A673 (cell line): ENCODE data around the gene APLNR. TPM values are rescaled to one million over a fixed set of nuclear protein-coding genes. Genes with fewer than 3 reads are reported as not detected.

Experiments
- BruUV-seq: library from RNA; stranded (reverse); fragments of 400-500 nt; replicated peaks from 2 replicates; lab custom pipeline; 2021; lab: Mats Ljungman, UMichigan
- CTCF ChIA-PET: fragments of 300-600 bp; sonication (Branson Sonifier 250); formaldehyde crosslinking; loops from one replicate; lab custom pipeline; 2022; ENCODE audit warnings: antibody characterized with exemption; lab: Charles Lee
- POLR2A ChIA-PET: fragments of 300-600 bp; sonication (Branson Sonifier 250); formaldehyde crosslinking; loops from one replicate; lab custom pipeline; 2022; ENCODE audit warnings: antibody characterized with exemption; ENCODE audit not compliant: low non-redundant PET; lab: Charles Lee
- DNase-seq: peaks from one replicate; pipeline ENCODE4 v3.0.0-alpha.2; 2015; ENCODE audit warnings: low spot score
- H3K27ac ChIP-seq: fragments of 200-600 bp; sonication (generic); 2 replicates; pipeline ENCODE4 v1.5.1; 2016; ENCODE audit warnings: mixed run types, low read depth, mild to moderate bottlenecking, mixed read lengths, antibody characterized with exemption, low read length; ENCODE audit not compliant: poor library complexity, severe bottlenecking
- H3K27me3 ChIP-seq: fragments of 200-600 bp; sonication (generic); replicated peaks from 2 replicates; pipeline ENCODE4 v1.6.1; 2017; ENCODE audit warnings: mixed run types, low read depth, mild to moderate bottlenecking, mixed read lengths, antibody characterized with exemption, low read length; ENCODE audit not compliant: insufficient read depth, poor library complexity
- H3K36me3 ChIP-seq: fragments of 200-600 bp; sonication (generic); 2 replicates; pipeline ENCODE4 v1.6.1; 2016; ENCODE audit warnings: mixed run types, mild to moderate bottlenecking, mixed read lengths, antibody characterized with exemption, low read length; ENCODE audit not compliant: insufficient read depth, poor library complexity, severe bottlenecking
- H3K4me1 ChIP-seq: fragments of 200-600 bp; sonication (generic); 2 replicates; pipeline ENCODE4 v1.6.1; 2017; ENCODE audit warnings: mixed run types, mild to moderate bottlenecking, mixed read lengths, antibody characterized with exemption, low read length; ENCODE audit not compliant: insufficient read depth, poor library complexity, severe bottlenecking
- H3K4me3 ChIP-seq: fragments of 200-600 bp; sonication (generic); 2 replicates; pipeline ENCODE4 v1.5.1; 2016; ENCODE audit warnings: low read depth, mixed run types, mild to moderate bottlenecking, mixed read lengths, low read length; ENCODE audit not compliant: poor library complexity, severe bottlenecking
- H3K9me3 ChIP-seq: fragments of 200-600 bp; sonication (generic); 2 replicates; pipeline ENCODE4 v1.6.1; 2016; ENCODE audit warnings: mixed run types, low read depth, mild to moderate bottlenecking, mixed read lengths, antibody characterized with exemption, low read length; ENCODE audit not compliant: poor library complexity, severe bottlenecking
- EZH2 ChIP-seq: fragments of 200-600 bp; sonication (generic); IDR thresholded peaks from 2 replicates; pipeline ENCODE4 v1.6.1; 2017; ENCODE audit warnings: borderline replicate concordance, low read depth, mild to moderate bottlenecking, mixed read lengths, antibody characterized with exemption, low read length; ENCODE audit not compliant: poor library complexity, severe bottlenecking
- intact Hi-C: fragments of 100-400 bp; cut with micrococcal nuclease; formaldehyde crosslinking; loops from one replicate; pipeline ENCODE4 v1.10.0; 2022; ENCODE audit not compliant: unreplicated experiment
- total RNA-seq: library from RNA; stranded (reverse); gene quantifications from 2 replicates; pipeline ENCODE4 v1.2.3, GENCODE V29; 2021
- TF ChIP-seq, protein P1 (sequence below): fragments of 300-800, 200-600 bp; sonication (generic); conservative IDR thresholded peaks from 2 replicates; pipeline ENCODE4 v1.5.1; 2017; ENCODE audit warnings: low read depth, mild to moderate bottlenecking, antibody characterized with exemption, low read length, moderate library complexity, mixed read lengths

Gene APLNR
- total RNA-seq, 1 experiment from 2014 or later: 0.67 TPM

- Histone ChIP-seq H3K36me3 (no peaks in the 10 kb centered on the region), H3K4me1 (no peaks in the 10 kb centered on the region), H3K4me3 (no peak overlapping the region), H3K9me3 (no peaks in the 10 kb centered on the region), H3K27ac (no peak overlapping the region), H3K27me3 (no peaks in the 10 kb centered on the region)
- ChIA-PET CTCF (interaction anchor here (0.8 to 2.9 kb wide), 10 partner anchors 8 to 408 kb away, joined by 3 to 90 read pairs (median 7); no protein-coding TSS in a partner anchor), POLR2A (interaction anchor here (0.6 kb wide), 1 partner anchor 54 kb away, joined by 5 read pairs; no protein-coding TSS in a partner anchor)
- intact Hi-C loops: loop anchor here (1.0 kb wide), 4 partner anchors 118 to 408 kb away; no protein-coding TSS in a partner anchor
- peak; percentile 71 for DNase-seq
- TF ChIP-seq EZH2: no peak
- TF ChIP-seq, protein P1, sequence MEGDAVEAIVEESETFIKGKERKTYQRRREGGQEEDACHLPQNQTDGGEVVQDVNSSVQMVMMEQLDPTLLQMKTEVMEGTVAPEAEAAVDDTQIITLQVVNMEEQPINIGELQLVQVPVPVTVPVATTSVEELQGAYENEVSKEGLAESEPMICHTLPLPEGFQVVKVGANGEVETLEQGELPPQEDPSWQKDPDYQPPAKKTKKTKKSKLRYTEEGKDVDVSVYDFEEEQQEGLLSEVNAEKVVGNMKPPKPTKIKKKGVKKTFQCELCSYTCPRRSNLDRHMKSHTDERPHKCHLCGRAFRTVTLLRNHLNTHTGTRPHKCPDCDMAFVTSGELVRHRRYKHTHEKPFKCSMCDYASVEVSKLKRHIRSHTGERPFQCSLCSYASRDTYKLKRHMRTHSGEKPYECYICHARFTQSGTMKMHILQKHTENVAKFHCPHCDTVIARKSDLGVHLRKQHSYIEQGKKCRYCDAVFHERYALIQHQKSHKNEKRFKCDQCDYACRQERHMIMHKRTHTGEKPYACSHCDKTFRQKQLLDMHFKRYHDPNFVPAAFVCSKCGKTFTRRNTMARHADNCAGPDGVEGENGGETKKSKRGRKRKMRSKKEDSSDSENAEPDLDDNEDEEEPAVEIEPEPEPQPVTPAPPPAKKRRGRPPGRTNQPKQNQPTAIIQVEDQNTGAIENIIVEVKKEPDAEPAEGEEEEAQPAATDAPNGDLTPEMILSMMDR: peak; percentile 58
- BruUV-seq: no TSS peak
Measured at GRCh38 chr11:57248780-57249383, 11.8 kb upstream of the APLNR start.

DNA sequence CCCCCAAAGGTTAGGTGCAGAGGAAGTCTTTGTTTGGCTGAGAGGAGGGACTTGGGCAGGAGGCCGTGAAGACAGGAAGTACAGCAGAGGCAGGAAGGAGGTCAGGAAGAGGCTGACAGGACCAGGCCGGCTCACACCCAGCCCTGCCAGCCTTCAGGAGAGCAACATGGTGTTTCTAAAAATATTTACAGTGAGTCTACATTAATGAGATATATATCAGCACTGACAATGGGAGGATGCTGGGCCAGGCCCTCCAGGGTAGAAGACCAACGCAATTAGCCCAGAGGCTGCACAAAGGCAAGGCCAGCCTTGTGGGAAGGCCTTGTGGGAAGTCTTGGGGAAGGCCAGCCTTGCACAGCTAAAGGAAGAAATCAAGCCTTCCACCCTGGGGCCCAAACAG lies 7.9 kb upstream of the APLNR start:
- DNase-seq: no peak
- no peaks in the 10 kb centered on the region for H3K36me3 ChIP-seq
- ChIA-PET CTCF (no interaction called here), POLR2A (no interaction called here)
- H3K4me3 ChIP-seq: no peak overlapping the region
- no peaks in the 10 kb centered on the region for H3K4me1 ChIP-seq
- no peaks in the 10 kb centered on the region for H3K27me3 ChIP-seq
- BruUV-seq: no TSS peak
- H3K9me3 ChIP-seq: no peaks in the 10 kb centered on the region
- no peak overlapping the region for H3K27ac ChIP-seq
- no peak for TF ChIP-seq EZH2
- TF ChIP-seq, protein P1: no peak
- intact Hi-C loops: no loop called here

GRCh38 chr11:57241353-57241972 lies 4.4 kb upstream of the APLNR start:
- intact Hi-C loops: no loop called here
- TF ChIP-seq, protein P1: no peak
- TF ChIP-seq EZH2: no peak
- no peaks in the 10 kb centered on the region for H3K9me3 ChIP-seq
- no TSS peak for BruUV-seq
- no peak overlapping the region for H3K4me3 ChIP-seq
- H3K27me3 ChIP-seq: no peaks in the 10 kb centered on the region
- POLR2A ChIA-PET: no interaction called here
- H3K4me1 ChIP-seq: peaks cover 4% of the 10 kb centered on the region
- DNase-seq: no peak
- CTCF ChIA-PET: no interaction called here
- H3K36me3 ChIP-seq: no peaks in the 10 kb centered on the region
- no peak overlapping the region for H3K27ac ChIP-seq
